NCI-H2107 (cell line): ENCODE measurements around the gene COMMD3.
"Not testable (repeated sequence)": the region's sequence is repeated elsewhere in the genome, so short reads cannot be mapped to it uniquely, and the experiment has no call there.

ENCODE experiments used
- DNase-seq: peaks from one replicate; lab custom pipeline; 2025; lab: John Stamatoyannopoulos, UW

COMMD3 gene

DNA sequence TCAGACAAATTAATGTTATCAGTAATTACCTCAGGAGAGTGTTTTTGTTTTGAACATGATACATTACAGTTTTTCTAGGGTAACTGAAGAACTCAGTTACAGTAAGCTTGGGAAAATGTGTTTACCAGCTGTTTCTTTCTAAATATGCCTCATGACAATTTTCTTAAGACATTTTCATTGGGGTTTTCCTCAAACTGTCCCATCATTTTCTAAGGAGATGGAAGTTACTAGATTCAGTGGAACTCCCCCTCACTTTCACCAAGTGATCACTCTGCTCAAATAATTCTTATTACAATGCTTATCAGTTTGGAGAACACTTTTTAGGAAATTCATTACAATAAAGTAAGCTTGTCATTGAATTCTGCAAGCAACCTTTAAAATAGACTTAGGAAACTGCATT is 22.7 kb downstream of the COMMD3 start:
- no peak for DNase-seq

DNA sequence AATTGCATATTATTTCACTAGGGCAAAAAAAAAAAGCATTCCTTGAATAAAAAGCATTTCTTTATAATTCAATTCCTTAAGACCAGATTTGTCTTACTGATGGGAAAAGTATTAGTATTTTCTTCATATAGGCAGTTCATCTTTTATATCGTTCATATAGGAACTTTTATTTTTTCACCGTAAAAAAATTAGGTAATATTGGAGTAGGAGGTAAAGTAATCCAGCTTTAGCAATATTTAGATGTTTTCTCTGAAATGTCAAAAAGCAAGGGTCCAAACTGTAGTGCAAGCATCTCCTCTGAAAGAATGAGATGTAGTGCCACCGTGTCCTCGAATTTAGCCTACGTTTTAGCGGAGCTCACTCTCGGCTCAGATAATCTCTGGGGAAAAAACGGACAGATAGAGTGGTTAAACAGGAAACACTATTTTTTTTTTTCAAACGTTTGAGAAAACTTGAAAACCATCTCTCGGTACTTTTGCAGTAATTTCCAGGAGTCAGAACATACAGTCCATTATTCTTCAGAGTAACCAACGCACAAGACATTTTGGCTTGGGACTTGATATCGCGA is 23.7 kb downstream of the COMMD3 start:
- no peak for DNase-seq

DNA sequence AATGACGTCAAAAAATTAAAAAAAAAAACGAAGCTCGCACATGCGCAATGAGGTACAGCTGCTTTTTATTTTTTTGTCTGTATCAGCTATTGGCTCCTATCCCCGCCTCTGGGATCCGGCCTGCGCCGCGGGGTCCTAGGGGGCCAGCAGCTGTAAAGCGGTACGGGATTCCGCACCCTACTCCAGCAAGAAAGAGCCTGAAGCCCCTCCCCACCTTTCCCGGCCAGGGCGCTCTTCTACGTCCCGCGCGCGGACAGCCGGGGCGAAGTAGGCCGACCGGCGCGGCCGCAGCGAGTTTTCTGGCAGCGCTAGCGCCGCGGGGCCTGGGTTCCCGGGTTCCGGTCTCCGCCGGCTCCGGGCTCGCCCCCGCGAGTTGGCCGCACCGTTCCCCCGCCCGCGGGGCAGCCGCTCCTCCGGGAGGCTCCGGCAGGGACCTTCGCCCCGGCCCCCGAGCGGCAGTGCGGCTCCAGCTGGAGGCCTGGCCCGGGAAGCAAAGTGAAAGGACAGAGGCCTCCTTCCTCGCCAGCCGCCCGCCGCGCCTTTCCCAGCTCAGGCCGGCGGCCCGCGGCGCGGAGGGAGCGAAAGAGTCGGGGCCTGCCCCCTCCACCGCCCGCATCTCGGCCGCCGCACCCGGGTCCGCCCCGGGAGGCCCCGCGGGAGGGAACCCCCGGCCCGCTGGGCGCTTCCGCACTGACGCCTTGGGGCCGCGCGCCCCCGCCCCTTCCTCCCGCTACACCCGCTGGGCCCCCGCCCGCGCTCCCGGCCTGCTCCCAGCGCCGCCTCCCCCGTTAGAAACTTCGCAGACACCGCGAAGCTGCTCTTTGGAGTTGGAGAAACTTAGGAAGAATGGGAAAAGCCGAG is 24.4 kb downstream of the COMMD3 start:
- peak; percentile 19 for DNase-seq

DNA sequence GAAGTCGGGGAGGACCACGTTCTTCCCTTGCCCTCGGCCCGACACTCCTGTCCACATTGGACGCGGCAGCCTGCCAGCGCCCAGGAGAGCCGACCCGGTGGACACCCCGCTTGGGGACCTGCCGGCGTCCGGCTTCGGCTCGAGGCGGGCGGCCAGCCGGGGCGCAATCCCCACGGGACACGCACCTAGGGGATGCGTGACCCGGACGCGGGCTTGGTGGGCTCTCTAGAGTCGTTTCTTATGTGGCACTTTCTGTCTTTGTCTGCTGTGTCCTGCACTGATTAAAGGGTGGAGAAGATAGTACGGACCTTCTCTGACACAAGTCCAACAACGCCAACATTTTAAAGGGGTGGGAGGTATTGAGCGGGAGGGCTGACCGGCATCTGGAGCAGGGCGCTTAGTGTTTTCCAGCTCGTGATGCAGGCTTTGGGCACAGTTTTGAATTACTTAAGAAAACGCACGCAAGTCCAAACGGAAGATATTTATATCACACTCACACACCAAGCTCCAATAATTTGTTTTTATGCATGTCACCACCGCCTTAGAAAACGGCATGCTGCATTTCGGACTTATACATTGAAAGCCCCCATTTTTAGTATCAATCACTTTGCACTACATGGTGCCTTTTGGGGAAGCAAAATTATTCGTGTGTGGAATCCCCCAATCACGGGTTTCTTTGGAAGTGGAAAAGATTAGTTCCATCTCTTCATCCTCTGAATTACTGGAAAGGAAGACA is 25.2 kb downstream of the COMMD3 start:
- no peak for DNase-seq

DNA sequence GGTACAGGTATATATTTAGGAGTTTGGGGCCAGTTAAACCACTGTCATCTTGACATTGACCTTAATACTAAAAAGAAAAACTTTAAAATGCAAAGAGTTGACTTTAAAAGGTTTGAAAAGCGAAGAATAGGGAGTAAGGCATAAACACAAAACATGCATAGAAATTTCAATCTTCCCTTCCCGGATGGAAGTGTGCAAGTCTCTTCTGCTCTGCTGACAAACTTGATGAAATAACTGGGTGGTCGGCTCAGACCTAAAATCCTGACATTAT is 25.7 kb downstream of the COMMD3 start:
- DNase-seq, result no peak

DNA sequence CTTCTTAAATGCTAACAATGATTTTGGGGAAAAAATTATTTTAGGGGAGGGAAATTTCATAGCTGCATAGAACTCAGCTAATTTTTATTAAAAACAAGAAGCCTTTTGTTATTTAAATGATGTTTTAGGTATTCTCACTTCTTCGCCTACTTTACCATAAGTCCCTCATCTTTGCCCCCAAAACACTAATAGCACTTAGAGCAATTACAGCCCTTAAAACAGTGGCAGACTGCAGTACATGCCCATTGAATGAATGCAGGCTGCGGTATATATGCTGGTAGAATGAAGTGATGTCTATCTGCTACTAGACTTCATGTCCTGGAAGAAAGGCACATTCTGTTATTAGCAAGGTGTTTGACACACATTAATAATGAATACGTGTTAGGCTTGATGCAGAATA is 26.2 kb downstream of the COMMD3 start:
- DNase-seq, result no peak

DNA sequence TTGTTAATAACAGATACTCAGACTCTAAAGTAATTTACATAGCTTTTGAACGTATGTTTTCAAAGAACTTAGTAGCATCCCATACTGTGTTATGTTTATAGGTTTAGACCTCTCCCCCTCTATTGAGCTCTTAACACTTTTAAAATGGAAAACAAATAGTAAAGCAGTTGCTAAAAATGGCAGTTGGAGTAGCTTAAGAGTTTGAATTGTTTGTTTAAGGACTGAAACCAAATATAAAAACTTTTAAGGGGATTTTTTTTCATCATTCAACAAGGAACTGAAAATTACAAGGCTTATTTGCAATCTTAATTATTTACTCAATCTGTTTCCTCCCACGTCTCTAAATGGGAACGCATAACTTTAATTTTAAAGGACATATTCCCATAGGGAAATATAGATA is 27.5 kb downstream of the COMMD3 start:
- DNase-seq, result no peak

DNA sequence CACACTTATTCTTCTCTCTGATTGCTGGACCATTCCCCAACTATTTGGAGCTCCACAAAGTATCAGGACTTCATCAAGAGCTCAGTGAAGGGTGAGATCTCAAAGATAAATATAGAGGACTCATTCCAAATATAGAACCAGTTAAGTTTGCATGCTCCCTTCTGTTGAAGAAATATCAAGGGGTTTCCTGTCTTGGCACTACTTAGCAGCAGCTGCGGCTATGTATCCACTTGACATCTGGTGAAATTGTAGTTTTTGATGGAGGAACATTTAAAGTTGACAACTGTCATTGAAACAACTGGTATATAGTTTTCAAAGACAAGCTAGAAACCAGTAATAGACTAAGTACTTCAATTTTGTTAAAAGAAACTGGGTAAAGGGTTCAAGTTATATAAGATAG is 28.1 kb downstream of the COMMD3 start:
- no peak for DNase-seq

DNA sequence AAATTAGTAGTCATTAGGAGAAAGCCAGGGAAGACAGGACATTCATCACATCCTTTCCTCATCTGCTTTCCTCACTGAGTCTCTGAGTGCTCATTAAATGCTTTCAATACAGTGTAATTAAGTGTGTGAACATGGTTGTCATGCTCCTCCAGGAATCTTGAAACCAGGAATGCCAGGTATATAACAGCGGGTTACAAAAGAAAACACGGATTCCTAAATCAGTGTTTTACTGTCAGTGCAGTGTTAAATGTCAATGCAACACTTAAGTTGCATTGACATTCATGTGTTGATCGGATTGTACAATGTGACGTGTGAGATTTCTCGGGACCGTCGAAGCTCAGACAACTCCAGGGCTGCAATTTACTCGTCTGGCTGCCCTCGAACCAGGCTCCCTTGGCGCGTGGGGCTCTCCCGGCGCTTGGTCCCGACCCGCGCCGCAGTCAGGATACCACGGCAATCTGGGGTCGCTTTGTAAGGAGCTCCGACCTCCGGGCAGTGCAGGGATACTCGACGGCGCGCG is 28.7 kb downstream of the COMMD3 start:
- DNase-seq, result no peak

DNA sequence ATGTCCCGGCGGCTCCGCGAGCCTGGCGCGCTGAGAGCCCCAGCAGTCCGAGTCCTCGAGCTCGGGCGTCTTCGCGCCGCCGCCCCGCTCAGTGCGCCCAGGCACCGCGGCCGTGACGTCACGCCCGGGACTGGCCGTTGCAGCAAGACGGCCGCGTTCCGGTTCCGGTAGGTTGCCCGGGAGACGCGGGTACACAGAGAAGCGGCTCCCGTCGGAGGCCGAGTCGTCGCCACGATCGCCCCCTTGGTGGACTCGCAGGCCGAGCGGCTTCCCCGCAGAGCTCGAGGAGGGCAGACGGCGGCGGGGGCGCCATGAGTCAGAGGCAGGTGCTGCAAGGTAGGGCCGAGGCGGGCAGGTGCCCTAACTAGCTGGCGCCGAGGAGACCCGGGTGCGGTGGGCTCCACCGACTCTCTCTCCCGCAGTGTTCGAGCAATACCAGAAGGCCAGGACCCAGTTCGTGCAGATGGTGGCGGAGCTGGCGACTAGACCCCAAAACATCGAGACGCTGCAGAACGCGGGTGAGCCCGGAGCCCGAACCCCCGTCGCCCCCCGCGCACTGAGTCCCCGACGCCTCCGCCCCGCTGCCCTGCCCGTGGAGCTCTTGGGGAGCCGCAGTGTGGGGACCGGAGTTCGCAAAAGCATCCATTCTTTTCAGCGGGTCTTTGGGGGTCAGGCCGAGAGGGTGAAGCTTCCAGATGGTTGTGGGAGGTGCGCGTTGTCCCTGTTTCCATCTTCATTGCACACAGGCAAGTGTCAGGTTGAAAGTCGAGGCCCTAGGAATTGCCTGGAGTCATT is 29.3 kb downstream of the COMMD3 start, which contains the start of gene SPAG6:
Gene SPAG6, plus strand, starts transcription at position 196 of the 795 bp plus-strand sequence. Its CDS starts 116 bp downstream, at position 312.
- DNase-seq, result peak; percentile 38

DNA sequence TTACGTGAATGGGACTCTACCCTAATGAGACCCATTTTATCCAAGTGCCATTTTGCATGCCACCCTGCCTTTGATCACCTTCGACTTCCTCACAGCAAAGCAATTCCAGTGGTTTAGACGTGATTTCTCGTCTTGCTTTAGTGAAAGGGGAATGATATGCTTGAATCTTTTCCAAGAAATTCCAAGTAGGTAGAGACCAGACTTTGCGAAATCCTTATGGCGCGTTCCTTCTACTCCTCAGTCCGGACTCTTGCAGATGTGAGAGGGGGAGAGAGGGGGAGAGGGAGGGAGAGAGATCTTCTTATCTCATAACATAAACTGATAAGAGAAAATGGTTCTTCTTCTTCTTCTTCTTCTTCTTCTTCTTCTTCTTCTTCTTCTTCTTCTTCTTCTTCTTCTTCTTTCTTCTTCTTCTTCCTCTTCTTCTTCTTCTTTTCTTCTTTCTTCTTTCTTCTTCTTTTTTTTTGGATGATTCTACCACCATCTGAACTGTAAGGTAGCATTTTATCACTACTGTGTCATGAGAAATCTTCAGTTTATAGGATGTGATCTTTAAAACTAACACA is 30.0 kb downstream of the COMMD3 start:
- no peak for DNase-seq

DNA sequence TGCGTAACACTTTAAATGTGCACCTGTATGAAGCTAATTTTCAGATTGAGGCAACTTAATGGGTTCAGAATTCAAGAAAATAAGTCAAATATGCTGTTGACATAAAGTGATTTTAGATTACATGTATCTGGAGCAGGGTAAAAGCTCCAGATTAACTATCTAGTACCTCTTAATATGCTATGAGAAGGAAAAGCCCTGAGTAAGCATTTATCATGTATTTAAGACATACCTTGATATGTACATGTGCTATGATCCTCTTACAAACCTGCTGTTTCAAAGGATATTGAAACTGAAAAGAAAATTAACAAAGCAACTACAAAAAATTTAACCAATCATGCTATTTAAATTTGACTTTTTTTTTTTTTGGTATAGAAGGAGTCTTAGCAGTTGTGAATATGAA is 33.6 kb downstream of the COMMD3 start:
- DNase-seq, result no peak

DNA sequence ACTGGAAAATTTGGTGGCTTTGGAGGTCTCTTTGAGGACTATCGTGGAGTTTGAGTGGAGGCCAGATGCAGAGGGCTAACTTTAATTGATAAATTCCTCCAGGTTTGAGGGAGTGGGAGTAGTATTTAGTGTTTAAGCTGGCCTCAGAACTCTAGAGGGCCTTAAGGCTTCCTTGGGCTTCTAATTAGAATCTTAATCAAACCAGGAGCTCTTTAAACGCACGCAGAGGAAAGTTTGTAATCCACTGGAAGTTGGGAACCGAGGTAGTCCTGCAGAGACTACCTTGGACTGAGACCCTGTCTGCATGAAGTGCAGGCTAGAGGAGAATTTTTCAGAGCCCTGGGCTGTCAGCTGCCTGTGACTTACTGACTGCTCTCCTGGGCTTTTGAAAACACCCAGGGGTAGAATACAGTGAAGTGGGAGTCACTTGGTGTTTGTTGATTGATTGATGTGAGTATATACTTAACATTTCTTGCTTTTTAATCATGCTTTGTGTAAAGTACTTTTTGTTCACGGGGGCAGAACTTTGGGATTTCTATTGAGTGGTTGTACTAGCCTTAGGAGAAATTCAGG is 35.0 kb downstream of the COMMD3 start:
- no peak for DNase-seq

DNA sequence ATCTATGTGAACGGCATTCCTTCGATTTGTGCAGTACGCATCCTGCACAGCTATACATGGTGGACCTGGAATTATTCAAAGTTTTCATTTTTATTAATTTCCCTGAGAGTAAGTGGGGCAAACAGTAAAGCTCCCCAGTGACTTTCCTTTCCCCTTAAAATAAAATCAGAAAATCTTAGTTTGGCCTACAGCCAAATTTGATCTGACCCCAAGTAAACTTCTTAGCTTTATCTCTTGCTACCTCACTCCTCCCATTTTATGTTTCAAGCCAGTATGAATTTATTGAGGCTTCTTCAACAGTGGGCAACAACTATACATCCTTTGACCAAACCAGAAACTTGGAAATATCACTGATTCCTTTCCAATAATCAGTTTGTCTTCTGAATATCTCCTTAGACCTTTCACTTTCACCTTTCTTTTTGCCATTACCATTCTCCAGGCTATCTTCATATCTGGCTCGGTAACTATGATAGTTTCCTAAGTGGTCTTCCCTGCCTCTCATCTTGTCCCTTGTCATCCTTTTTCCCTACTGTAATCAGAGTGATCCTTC is 40.2 kb downstream of the COMMD3 start:
- DNase-seq, result no peak

DNA sequence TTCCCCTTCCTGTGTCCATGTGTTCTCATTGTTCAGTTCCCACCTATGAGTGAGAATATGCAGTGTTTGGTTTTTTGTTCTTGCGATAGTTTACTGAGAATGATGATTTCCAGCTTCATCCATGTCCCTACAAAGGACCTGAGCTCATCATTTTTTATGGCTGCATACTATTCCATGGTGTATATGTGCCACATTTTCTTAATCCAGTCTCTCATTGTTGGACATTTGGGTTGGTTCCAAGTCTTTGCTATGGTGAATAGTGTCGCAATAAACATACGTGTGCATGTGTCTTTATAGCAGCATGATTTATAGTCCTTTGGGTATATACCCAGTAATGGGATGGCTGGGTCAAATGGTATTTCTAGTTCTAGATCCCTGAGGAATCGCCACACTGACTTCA is 41.6 kb downstream of the COMMD3 start:
- DNase-seq, result not testable (repeated sequence)

DNA sequence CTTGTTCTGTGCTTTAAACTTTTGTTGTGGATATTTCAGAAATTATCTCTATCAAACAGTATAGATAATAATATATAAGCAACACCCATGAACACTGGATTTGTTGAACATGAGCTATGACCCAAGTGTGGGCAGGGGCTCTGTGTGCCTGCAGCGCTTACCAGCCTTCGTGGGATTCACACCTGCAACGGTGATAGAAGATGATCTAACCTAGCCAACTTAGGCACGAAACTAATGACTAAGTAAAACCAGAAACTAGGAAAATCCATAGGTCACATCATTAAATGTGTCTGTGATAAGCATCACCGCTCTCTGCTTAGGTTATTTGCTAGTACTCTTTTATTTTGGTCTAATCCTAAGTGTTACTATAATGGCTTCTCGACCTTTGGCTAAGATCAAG is 47.1 kb downstream of the COMMD3 start:
- no peak for DNase-seq

DNA sequence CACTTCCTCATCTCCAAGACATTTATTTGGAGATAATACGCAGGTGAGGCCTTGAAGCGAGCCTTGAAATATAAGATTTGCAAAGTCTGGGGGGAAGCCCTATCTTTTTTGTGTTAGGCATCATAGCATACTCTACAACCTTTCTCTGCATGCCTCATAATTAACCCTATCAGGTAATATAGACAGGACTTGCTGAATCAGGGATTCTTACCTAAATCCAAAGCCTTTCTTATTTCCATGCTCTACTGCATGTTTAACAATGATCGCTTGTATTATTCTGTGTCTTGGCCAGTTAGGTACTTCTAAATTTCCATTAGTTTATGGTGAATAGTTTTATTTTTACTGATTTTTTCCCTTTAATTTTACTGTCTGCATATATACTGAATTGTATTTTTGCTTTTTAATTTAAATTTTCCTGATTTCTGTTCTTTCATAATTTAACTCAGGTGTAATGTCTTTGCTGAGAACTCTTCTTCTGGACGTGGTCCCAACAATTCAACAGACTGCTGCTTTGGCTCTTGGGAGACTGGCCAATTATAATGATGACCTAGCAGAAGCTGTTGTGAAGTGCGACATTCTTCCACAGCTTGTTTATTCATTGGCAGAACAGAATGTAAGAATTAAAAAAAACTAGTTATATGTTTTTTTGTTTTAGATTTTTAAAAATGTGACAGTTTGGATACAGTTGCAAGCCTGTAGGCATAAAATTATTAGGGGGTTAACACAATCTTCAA is 48.4 kb downstream of the COMMD3 start:
- no peak for DNase-seq

DNA sequence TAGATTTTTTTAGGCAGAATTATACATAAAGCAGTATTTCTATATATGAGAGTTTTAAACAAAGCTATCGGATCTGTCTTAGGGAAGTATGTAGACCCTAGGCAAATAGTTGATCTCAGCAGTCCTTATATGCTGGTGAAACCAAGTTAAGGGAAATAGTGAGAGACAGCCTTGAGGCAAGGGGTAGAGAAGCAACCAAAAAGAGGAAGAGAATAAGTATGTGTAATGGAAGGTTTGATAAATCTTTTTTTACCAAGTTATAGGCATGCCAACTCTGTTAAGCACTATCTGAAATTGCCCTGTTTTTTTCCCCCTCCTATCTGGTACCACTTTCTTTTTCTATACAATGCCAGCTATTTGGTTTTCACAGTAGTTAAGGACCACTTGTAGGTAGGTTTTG is 49.0 kb downstream of the COMMD3 start:
- no peak for DNase-seq

DNA sequence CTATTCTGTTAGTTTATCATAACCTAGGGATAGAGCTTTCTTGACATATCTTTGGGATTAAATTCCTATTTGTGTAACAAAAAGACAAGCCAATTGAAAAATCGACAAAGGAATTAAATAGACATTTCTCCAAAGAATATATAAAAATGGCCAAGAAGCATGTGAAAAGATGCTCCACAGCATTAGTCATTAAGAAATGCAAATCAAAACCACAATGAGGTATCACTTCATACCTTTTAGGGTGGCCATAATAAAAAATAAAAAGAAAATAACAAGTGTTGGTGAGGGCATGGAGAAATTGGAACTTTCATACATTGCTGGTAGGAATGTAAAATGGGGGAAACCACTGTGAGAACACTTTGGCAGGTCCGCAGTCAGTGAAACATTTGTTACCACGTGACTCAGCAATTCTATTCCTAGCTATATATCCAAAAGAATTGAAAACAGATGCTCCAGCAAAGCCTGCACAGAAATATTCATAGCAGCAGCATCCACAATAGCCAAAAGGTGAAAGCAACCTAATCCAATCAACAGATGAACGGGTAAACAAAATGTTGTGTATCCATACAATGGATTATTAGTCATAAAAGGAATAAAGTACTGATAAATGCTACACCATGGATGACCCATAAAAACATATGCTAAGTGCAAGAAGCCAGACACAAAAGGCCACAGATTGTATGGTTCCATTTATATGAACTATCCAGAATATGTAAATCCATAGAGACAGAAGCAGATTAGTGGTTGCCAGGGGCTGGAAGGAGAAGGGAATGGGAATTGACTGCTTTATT is 49.7 kb downstream of the COMMD3 start:
- no peak for DNase-seq

DNA sequence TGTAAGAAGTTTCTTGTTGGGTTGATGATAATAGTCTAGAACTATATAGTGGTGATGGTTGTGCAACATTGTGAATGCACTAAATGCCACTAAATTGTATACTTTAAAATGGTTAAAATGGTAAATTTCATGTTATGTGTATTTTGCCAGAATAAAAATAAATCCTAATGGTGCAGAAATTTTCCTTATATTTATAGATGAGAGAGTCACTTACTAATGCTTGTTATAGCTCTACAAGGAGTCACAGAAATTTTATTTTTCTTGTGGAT is 50.2 kb downstream of the COMMD3 start:
- DNase-seq, result no peak
